ENCODE results near the gene NKRF.

- TF ChIP-seq CTCF (IDR thresholded peaks at IDR 0.05) (no peak), EZH2 (IDR thresholded peaks at IDR 0.05) (no peak), EZH2phosphoT487 (IDR thresholded peaks at IDR 0.05) (no peak)
Measured at GRCh38 chrX:119624951-119625668, 18.9 kb upstream of the NKRF start.

All from neural progenitor cell (in vitro differentiated cells).